ENCODE measurements around the gene AVPR2. TPM values are rescaled to one million over a fixed set of nuclear protein-coding genes. Genes with fewer than 3 reads are reported as not detected.

Gene AVPR2
- total RNA-seq, 4 donors from 2014 or later = 0.78 to 2.4 (median 1.5) TPM

DNA sequence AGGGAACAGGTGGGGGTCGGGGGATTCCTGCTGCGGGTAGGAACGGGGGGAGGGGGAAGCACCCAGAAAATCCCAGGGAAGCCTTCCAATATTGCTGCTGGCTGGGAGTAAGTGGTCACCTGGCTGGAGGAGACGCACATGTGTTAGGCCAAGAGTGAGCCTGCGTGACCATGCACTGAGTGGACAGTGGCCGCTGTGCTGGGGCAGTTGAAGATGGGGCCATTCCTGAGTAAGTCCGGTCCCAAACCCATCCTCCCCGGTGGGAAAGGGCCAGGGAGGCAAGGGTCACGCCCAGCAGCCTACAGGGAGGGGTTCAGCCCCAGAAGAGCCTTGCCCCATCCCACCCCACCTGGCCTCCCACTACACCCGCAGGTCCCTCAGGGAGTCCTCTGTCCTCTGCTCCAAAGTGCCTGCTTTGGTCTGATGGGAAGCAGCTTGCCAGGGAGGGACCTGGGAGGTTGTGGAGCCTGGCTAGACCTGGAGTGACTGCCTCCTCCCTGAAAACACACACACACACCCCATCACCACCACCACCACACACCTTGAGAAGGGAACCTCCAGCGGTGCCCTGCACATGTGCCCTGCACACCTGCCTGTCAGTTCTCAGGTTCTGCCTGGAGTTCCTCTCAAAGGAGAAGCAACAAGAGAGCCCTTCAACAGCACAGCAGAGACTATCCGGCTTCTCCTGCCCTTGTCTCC, 24.6 kb upstream of the AVPR2 start:
- H3K27ac ChIP-seq = no peak overlapping the region
- no peaks in the 10 kb centered on the region for H3K9me3 ChIP-seq
- 73% methylated on average over 5 of the region's 12 CpGs for WGBS
- peaks cover 4% of the 10 kb centered on the region for H3K4me1 ChIP-seq
- H3K27me3 ChIP-seq = peaks cover 65% of the 10 kb centered on the region
- H3K36me3 ChIP-seq = no peaks in the 10 kb centered on the region
- H3K4me3 ChIP-seq = no peak overlapping the region
- no peak for TF ChIP-seq POLR2A (IDR thresholded peaks at IDR 0.05)
- TF ChIP-seq, protein P1, sequence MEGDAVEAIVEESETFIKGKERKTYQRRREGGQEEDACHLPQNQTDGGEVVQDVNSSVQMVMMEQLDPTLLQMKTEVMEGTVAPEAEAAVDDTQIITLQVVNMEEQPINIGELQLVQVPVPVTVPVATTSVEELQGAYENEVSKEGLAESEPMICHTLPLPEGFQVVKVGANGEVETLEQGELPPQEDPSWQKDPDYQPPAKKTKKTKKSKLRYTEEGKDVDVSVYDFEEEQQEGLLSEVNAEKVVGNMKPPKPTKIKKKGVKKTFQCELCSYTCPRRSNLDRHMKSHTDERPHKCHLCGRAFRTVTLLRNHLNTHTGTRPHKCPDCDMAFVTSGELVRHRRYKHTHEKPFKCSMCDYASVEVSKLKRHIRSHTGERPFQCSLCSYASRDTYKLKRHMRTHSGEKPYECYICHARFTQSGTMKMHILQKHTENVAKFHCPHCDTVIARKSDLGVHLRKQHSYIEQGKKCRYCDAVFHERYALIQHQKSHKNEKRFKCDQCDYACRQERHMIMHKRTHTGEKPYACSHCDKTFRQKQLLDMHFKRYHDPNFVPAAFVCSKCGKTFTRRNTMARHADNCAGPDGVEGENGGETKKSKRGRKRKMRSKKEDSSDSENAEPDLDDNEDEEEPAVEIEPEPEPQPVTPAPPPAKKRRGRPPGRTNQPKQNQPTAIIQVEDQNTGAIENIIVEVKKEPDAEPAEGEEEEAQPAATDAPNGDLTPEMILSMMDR (IDR thresholded peaks at IDR 0.05) = no peak
- no peak for TF ChIP-seq EP300 (IDR thresholded peaks at IDR 0.05)
- no peak for TF ChIP-seq POLR2AphosphoS5 (IDR thresholded peaks at IDR 0.05)
- DNase-seq (ENCODE audit: low spot score in 2 of 2) = no peak

DNA sequence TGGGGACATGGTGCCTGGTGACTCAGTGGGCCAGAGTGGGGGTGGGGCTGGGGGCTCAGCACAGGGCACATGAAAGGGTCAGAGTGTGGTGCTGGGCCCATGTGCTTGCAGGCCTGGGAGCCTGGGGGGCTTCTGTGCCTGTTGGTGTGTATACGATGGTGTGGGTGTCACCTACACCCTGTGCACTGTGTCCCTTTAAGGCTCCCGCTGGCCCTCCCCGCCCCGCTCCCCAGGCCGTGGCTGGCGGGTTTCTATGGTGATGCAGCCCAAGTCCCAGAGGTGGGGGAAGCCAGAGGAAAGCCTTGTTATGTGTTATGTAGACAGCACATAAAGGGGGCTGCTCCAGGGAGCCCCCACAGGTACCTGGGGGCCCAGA, 24.0 kb upstream of the AVPR2 start:
- 41% methylated on average over 6 of the region's 6 CpGs for WGBS
- peaks cover 70% of the 10 kb centered on the region for H3K27me3 ChIP-seq
- no peak overlapping the region for H3K4me3 ChIP-seq
- DNase-seq (ENCODE audit: low spot score in 2 of 2) = no peak
- H3K27ac ChIP-seq = no peak overlapping the region
- H3K4me1 ChIP-seq = peaks cover 8% of the 10 kb centered on the region
- no peaks in the 10 kb centered on the region for H3K9me3 ChIP-seq
- H3K36me3 ChIP-seq = no peaks in the 10 kb centered on the region
- TF ChIP-seq EP300 (IDR thresholded peaks at IDR 0.05) = no peak
- TF ChIP-seq, protein P1 (IDR thresholded peaks at IDR 0.05) = no peak
- no peak for TF ChIP-seq POLR2A (IDR thresholded peaks at IDR 0.05)
- TF ChIP-seq POLR2AphosphoS5 (IDR thresholded peaks at IDR 0.05) = no peak

DNA sequence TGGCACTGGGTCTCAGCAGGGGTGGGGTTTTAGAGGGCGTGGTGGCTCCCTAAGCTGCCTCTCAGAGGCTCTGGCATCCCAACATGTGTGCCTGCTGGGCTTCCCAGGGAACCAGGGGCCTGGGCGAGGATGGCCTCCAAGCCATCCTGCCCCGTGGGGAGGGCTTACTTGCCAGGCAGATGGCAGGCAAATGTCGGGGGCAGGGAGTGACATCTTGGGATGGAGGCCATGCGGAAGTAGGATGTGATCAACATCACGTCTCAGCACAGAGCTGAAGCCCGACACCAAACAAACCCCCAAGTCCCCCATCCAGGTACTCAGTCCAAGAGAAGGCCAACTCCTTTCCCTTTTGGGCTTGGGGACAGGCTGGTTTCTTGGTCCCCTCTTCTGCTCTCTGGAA, 23.2 kb upstream of the AVPR2 start:
- TF ChIP-seq, protein P1 (IDR thresholded peaks at IDR 0.05) = no peak
- TF ChIP-seq POLR2AphosphoS5 (IDR thresholded peaks at IDR 0.05) = no peak
- TF ChIP-seq EP300 (IDR thresholded peaks at IDR 0.05) = no peak
- TF ChIP-seq POLR2A (IDR thresholded peaks at IDR 0.05) = no peak
- H3K4me3 ChIP-seq = no peak overlapping the region
- WGBS = 95% methylated on average over 3 of the region's 7 CpGs
- H3K27me3 ChIP-seq = peaks cover 78% of the 10 kb centered on the region
- no peaks in the 10 kb centered on the region for H3K36me3 ChIP-seq
- DNase-seq (ENCODE audit: low spot score in 2 of 2) = no peak
- peaks cover 14% of the 10 kb centered on the region for H3K4me1 ChIP-seq
- no peaks in the 10 kb centered on the region for H3K9me3 ChIP-seq
- H3K27ac ChIP-seq = no peak overlapping the region

DNA sequence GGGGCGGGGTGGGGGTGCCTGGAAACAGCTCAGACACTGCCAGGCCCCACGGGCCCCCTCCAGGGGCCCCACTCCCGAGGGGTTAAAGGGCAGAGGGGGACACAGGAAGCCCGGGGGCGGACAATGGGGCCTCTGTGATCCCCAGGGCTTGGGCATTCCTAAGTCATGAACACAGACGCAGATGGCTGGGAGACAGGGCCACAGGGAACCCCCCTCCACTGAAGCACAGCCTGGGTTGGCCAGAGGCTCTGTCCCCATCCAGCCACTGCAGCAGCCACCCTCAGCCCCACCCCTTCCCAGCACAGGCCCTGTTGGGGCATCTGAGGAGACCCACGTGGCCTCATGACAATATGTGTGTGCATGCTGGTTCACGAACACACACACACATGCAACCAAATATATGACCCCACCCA, 22.4 kb upstream of the AVPR2 start:
- Histone ChIP-seq H3K4me3 (no peak overlapping the region), H3K9me3 (no peaks in the 10 kb centered on the region), H3K27ac (no peak overlapping the region), H3K36me3 (no peaks in the 10 kb centered on the region), H3K27me3 (peaks cover 86% of the 10 kb centered on the region), H3K4me1 (peaks cover 17% of the 10 kb centered on the region)
- 30% methylated on average over 2 of the region's 8 CpGs for WGBS
- DNase-seq (ENCODE audit: low spot score in 2 of 2) = no peak
- no peak for TF ChIP-seq POLR2AphosphoS5 (IDR thresholded peaks at IDR 0.05)
- TF ChIP-seq EP300 (IDR thresholded peaks at IDR 0.05) = no peak
- TF ChIP-seq, protein P1 (IDR thresholded peaks at IDR 0.05) = no peak
- no peak for TF ChIP-seq POLR2A (IDR thresholded peaks at IDR 0.05)

DNA sequence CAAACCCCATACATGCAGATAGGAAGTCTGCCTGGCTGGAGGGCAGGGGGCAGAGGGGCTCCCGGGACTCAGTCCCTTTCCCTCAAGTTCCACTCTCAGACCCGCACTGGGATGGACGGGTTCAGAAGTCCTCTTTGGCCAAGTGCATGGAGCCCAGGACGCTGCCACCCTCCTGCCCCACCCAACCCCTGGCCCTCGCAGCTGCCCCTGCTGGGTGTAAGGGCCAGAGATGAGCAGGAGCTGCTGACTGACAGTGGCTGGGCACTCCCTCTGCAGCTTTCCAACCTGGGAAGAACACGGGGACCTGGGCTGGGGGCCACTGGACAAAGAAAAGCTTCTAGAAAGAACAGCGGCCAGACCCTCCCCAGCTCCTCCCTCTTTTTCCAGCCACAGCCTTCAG, 21.9 kb upstream of the AVPR2 start:
- DNase-seq (ENCODE audit: low spot score in 2 of 2) = no peak
- H3K4me1 ChIP-seq = peaks cover 17% of the 10 kb centered on the region
- H3K27me3 ChIP-seq = peaks cover 85% of the 10 kb centered on the region
- H3K9me3 ChIP-seq = no peaks in the 10 kb centered on the region
- H3K4me3 ChIP-seq = no peak overlapping the region
- H3K36me3 ChIP-seq = no peaks in the 10 kb centered on the region
- 66% methylated on average over 3 of the region's 7 CpGs for WGBS
- TF ChIP-seq EP300 (IDR thresholded peaks at IDR 0.05) = no peak
- TF ChIP-seq POLR2AphosphoS5 (IDR thresholded peaks at IDR 0.05) = no peak
- TF ChIP-seq POLR2A (IDR thresholded peaks at IDR 0.05) = no peak
- TF ChIP-seq, protein P1 (IDR thresholded peaks at IDR 0.05) = no peak
- H3K27ac ChIP-seq = no peak overlapping the region
